ENCODE measurements around the gene LYZL6. TPM values are rescaled to one million over a fixed set of nuclear protein-coding genes. Genes with fewer than 3 reads are reported as not detected.

The LYZL6 gene, protein sequence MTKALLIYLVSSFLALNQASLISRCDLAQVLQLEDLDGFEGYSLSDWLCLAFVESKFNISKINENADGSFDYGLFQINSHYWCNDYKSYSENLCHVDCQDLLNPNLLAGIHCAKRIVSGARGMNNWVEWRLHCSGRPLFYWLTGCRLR
- not detected in 2 replicates for total RNA-seq
- long read RNA-seq = 0 reads

GRCh38 chr17:35943537-35943936 lies at the start of gene LYZL6:
TSS of gene LYZL6 (minus strand) at chr17:35943713. CDS start at chr17:35939356, 4,357 bp downstream.
- Mint-ChIP-seq H3K27me3 (ENCODE audit: low read depth) (no peaks in the 10 kb centered on the region), H3K4me3 (no peak within 1 kb of the TSS), H3K4me1 (no peaks in the 10 kb centered on the region), H3K36me3 (ENCODE audit: low read depth) (no peaks in the 10 kb centered on the region), H3K27ac (ENCODE audit: unreplicated experiment) (no peak within 1 kb of the TSS), H3K9me3 (no peaks in the 10 kb centered on the region)
- TF ChIP-seq, protein P1, sequence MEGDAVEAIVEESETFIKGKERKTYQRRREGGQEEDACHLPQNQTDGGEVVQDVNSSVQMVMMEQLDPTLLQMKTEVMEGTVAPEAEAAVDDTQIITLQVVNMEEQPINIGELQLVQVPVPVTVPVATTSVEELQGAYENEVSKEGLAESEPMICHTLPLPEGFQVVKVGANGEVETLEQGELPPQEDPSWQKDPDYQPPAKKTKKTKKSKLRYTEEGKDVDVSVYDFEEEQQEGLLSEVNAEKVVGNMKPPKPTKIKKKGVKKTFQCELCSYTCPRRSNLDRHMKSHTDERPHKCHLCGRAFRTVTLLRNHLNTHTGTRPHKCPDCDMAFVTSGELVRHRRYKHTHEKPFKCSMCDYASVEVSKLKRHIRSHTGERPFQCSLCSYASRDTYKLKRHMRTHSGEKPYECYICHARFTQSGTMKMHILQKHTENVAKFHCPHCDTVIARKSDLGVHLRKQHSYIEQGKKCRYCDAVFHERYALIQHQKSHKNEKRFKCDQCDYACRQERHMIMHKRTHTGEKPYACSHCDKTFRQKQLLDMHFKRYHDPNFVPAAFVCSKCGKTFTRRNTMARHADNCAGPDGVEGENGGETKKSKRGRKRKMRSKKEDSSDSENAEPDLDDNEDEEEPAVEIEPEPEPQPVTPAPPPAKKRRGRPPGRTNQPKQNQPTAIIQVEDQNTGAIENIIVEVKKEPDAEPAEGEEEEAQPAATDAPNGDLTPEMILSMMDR (conservative IDR thresholded peaks at IDR 0.05) = no peak
- no peak for DNase-seq (ENCODE audit: low read depth, low spot score)

DNA sequence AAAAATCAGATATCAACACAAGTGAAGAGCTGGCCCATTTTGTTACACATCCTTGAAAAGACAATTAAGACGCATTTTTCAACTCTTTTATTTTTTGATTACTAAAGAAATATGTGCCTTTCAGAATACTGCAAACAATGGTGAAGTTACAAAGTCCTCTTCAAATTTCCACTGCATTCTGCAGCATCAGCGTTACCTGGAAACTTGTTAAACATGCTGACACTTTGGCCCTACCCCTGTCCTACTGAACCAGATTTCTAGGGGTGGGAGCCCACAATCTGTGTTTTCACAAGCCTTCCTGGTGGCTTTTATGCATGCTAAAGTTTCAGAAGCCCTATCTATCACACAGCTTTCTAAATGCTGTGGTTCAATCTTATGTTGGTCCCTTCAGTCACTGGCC lies 47.6 kb upstream of the LYZL6 start:
- no peak overlapping the region for H3K27ac Mint-ChIP-seq (ENCODE audit: unreplicated experiment)
- H3K36me3 Mint-ChIP-seq (ENCODE audit: low read depth) = peaks cover 4% of the 10 kb centered on the region
- TF ChIP-seq, protein P1 (conservative IDR thresholded peaks at IDR 0.05) = no peak
- peaks cover 16% of the 10 kb centered on the region for H3K27me3 Mint-ChIP-seq (ENCODE audit: low read depth)
- no peak overlapping the region for H3K4me3 Mint-ChIP-seq
- H3K4me1 Mint-ChIP-seq = no peaks in the 10 kb centered on the region
- DNase-seq (ENCODE audit: low read depth, low spot score) = no peak
- H3K9me3 Mint-ChIP-seq = peaks cover 11% of the 10 kb centered on the region

GRCh38 chr17:35988164-35988563 lies 44.7 kb upstream of the LYZL6 start:
- Mint-ChIP-seq H3K9me3 (peaks cover 8% of the 10 kb centered on the region), H3K27ac (ENCODE audit: unreplicated experiment) (no peak overlapping the region), H3K4me1 (no peaks in the 10 kb centered on the region), H3K36me3 (ENCODE audit: low read depth) (peaks cover 4% of the 10 kb centered on the region), H3K4me3 (no peak overlapping the region), H3K27me3 (ENCODE audit: low read depth) (no peaks in the 10 kb centered on the region)
- TF ChIP-seq, protein P1 (conservative IDR thresholded peaks at IDR 0.05) = no peak
- DNase-seq (ENCODE audit: low read depth, low spot score) = no peak

DNA sequence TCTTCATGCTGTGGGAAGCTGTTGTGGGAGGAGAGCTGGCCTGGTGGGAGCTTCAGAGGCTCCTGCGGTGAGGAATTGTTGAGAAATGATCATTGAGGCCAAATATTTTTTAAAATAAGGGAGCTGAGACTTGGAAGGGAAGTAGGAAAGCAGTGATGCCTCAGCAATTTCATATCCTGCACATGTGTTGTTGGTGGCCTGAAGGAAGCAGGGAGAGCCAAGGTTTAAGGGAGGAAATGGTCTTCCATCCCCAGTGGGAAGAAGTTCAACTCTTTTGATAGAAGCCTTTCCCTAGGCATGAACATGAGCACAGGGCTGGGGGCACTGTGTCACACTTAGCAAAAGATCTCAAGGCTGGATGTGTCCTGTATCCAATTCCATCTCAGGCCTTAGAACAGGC lies 43.1 kb upstream of the LYZL6 start, which contains the start of gene CCL14:
TSS of gene CCL14 (minus strand) at position 87 of the 400 bp plus-strand sequence. CDS start at position 7, 80 bp downstream.
- H3K27me3 Mint-ChIP-seq (ENCODE audit: low read depth) = peaks cover 5% of the 10 kb centered on the region
- H3K4me1 Mint-ChIP-seq = no peaks in the 10 kb centered on the region
- no peak within 1 kb of the TSS for H3K27ac Mint-ChIP-seq (ENCODE audit: unreplicated experiment)
- TF ChIP-seq, protein P1 (conservative IDR thresholded peaks at IDR 0.05) = no peak
- DNase-seq (ENCODE audit: low read depth, low spot score) = no peak
- H3K4me3 Mint-ChIP-seq = no peak within 1 kb of the TSS
- peaks cover 4% of the 10 kb centered on the region for H3K36me3 Mint-ChIP-seq (ENCODE audit: low read depth)
- peaks cover 8% of the 10 kb centered on the region for H3K9me3 Mint-ChIP-seq

GRCh38 chr17:35984140-35984539 lies 40.6 kb upstream of the LYZL6 start:
- no peaks in the 10 kb centered on the region for H3K36me3 Mint-ChIP-seq (ENCODE audit: low read depth)
- H3K4me3 Mint-ChIP-seq = no peak overlapping the region
- H3K9me3 Mint-ChIP-seq = peaks cover 5% of the 10 kb centered on the region
- TF ChIP-seq, protein P1 (conservative IDR thresholded peaks at IDR 0.05) = no peak
- no peak overlapping the region for H3K27ac Mint-ChIP-seq (ENCODE audit: unreplicated experiment)
- DNase-seq (ENCODE audit: low read depth, low spot score) = no peak
- no peaks in the 10 kb centered on the region for H3K4me1 Mint-ChIP-seq
- peaks cover 8% of the 10 kb centered on the region for H3K27me3 Mint-ChIP-seq (ENCODE audit: low read depth)
